ENCODE results near the gene CDC42BPB.

CDC42BPB gene

DNA sequence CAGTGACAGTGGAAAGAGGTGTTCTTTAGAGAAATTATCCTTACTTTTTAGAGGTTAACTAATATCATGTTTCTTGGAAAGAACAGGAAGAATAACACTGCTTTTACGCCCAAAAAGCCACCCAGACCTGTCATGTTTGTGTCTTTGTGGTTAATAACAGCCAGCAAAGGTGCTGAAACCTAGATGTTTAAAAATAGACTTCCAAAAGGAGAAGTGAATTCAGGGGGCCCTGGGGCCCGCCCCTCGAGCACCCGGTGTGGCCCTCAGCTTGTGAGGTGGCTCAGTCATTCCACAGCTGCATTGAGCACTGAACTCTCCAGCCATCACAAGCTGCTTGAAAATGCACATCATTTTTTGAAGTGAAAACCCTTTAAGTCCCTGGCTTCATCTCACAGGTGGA is 155.7 kb downstream of the CDC42BPB start:
- Histone ChIP-seq H3K9me3 (ENCODE audit: control insufficient read depth, insufficient read depth, low read depth, low read length) (no peaks in the 10 kb centered on the region), H3K4me3 (ENCODE audit: low read depth, low read length) (no peak overlapping the region), H3K36me3 (ENCODE audit: control insufficient read depth in 2 of 2, insufficient read depth in 1 of 2, low read length in 2 of 2) (peaks cover 0 to 70% of the 10 kb centered on the region in 2 experiments; a peak in 2 of 3 replicates), H3K27ac (ENCODE audit: extremely low read depth, low read depth, low read length) (no peak overlapping the region), H3K4me1 (ENCODE audit: control insufficient read depth, insufficient read depth, low read length) (no peaks in the 10 kb centered on the region)
- ChIA-PET POLR2A (no interaction called here), CTCF (interaction anchor here (1.2 kb wide), 1 partner anchor 207 kb away, joined by 3 read pairs; no protein-coding TSS in a partner anchor)
- TF ChIP-seq ZNF521 (tag by site-specific recombination; IDR thresholded peaks at IDR 0.05) (no peak), ZNF214 (tag by site-specific recombination; IDR thresholded peaks at IDR 0.05; ENCODE audit: borderline replicate concordance) (no peak), ZNF335 (tag by site-specific recombination; conservative IDR thresholded peaks at IDR 0.05) (no peak), ZBTB8A (tag by site-specific recombination; IDR thresholded peaks at IDR 0.05) (no peak), ZFP69B (tag by site-specific recombination; IDR thresholded peaks at IDR 0.05) (no peak), ZNF571 (tag by site-specific recombination; IDR thresholded peaks at IDR 0.05) (no peak), ZNF626 (tag by site-specific recombination; IDR thresholded peaks at IDR 0.05) (no peak), ZNF747 (tag by site-specific recombination; IDR thresholded peaks at IDR 0.05) (no peak), OVOL3 (tag by site-specific recombination; IDR thresholded peaks at IDR 0.05) (no peak), ZNF785 (tag by site-specific recombination; IDR thresholded peaks at IDR 0.05) (no peak)

DNA sequence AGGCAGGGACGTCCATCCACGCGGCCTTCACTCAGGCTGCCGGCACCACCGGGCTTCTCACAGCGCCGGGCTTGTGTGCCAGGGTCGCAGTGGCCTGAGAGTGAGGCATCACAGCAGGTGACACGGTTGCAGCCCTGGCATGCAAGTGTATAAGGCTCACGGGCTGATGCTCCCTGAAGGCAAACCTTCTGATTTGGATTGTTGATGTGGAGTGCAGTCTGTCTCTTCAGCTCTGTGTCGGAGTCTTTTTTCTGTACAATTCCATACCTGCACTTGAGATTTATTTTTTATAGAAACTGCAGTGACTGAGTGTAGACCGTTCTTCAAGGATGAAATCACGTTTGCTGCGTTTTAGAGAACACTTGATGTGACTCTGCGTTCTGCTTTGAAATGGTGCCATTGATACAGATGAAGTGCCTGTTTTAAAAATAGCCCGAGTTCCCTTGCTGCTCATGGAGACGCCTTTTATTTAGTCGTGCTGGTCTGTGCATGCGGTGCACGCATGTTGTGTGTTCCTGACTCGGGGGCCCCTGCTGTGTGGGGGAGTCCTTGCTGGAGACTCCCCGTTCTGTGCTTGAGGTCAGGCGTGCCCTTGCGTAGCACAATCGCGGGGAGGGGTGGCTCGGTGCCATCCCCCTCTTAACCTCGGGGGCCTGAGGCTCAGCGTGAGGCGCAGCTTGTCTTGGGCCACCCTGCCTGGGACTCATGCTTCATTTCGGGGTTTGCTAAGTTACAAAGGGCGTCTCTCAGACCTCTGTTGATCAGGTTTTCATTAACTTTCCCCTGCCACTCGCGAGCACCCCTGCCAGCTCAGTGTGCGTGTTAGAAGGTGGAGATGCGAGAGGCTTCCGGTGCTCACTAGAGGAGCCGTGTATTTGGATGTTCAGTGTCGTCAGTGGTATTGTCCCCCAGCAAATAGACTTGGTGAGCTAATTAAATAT is 156.4 kb downstream of the CDC42BPB start:
- no peak overlapping the region for H3K27ac ChIP-seq (ENCODE audit: extremely low read depth, low read depth, low read length)
- no peak overlapping the region for H3K4me3 ChIP-seq (ENCODE audit: low read depth, low read length)
- ChIA-PET CTCF (no interaction called here), POLR2A (no interaction called here)
- H3K36me3 ChIP-seq (ENCODE audit: control insufficient read depth in 2 of 2, insufficient read depth in 1 of 2, low read length in 2 of 2): peaks cover 0 to 65% of the 10 kb centered on the region in 2 experiments; a peak in 2 of 3 replicates
- no peaks in the 10 kb centered on the region for H3K9me3 ChIP-seq (ENCODE audit: control insufficient read depth, insufficient read depth, low read depth, low read length)
- TF ChIP-seq ZNF600 (tag by site-specific recombination; IDR thresholded peaks at IDR 0.05) (peak; percentile 68), ZNF48 (tag by site-specific recombination; IDR thresholded peaks at IDR 0.05) (no peak)
- H3K4me1 ChIP-seq (ENCODE audit: control insufficient read depth, insufficient read depth, low read length): no peaks in the 10 kb centered on the region

DNA sequence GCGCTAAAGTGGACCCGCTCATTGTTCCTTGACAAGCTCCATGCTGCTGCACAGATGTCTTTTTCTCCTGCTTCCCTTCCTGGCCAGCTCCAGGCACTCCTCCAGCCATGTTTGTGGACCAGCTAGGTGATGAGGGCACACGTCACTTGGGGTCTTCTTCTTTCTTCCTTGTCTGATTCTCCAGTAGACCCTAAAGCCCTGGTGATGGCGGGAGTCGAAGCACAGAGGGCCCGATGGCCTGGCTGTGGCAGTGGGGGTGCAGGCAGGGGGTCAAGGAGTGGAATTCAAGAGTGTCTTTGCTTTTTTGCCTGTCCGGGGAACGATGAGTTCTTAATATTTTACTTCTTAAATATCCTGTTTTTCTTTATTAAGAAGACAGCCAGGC is 157.8 kb downstream of the CDC42BPB start:
- H3K27ac ChIP-seq (ENCODE audit: extremely low read depth, low read depth, low read length): no peak overlapping the region
- H3K9me3 ChIP-seq (ENCODE audit: control insufficient read depth, insufficient read depth, low read depth, low read length): no peaks in the 10 kb centered on the region
- ChIA-PET CTCF (no interaction called here), POLR2A (no interaction called here)
- TF ChIP-seq ZNF596 (tag by site-specific recombination; IDR thresholded peaks at IDR 0.05) (no peak), OSR2 (tag by site-specific recombination; IDR thresholded peaks at IDR 0.05) (no peak), ZNF155 (tag by site-specific recombination; IDR thresholded peaks at IDR 0.05) (no peak)
- TF ChIP-seq, protein P1, sequence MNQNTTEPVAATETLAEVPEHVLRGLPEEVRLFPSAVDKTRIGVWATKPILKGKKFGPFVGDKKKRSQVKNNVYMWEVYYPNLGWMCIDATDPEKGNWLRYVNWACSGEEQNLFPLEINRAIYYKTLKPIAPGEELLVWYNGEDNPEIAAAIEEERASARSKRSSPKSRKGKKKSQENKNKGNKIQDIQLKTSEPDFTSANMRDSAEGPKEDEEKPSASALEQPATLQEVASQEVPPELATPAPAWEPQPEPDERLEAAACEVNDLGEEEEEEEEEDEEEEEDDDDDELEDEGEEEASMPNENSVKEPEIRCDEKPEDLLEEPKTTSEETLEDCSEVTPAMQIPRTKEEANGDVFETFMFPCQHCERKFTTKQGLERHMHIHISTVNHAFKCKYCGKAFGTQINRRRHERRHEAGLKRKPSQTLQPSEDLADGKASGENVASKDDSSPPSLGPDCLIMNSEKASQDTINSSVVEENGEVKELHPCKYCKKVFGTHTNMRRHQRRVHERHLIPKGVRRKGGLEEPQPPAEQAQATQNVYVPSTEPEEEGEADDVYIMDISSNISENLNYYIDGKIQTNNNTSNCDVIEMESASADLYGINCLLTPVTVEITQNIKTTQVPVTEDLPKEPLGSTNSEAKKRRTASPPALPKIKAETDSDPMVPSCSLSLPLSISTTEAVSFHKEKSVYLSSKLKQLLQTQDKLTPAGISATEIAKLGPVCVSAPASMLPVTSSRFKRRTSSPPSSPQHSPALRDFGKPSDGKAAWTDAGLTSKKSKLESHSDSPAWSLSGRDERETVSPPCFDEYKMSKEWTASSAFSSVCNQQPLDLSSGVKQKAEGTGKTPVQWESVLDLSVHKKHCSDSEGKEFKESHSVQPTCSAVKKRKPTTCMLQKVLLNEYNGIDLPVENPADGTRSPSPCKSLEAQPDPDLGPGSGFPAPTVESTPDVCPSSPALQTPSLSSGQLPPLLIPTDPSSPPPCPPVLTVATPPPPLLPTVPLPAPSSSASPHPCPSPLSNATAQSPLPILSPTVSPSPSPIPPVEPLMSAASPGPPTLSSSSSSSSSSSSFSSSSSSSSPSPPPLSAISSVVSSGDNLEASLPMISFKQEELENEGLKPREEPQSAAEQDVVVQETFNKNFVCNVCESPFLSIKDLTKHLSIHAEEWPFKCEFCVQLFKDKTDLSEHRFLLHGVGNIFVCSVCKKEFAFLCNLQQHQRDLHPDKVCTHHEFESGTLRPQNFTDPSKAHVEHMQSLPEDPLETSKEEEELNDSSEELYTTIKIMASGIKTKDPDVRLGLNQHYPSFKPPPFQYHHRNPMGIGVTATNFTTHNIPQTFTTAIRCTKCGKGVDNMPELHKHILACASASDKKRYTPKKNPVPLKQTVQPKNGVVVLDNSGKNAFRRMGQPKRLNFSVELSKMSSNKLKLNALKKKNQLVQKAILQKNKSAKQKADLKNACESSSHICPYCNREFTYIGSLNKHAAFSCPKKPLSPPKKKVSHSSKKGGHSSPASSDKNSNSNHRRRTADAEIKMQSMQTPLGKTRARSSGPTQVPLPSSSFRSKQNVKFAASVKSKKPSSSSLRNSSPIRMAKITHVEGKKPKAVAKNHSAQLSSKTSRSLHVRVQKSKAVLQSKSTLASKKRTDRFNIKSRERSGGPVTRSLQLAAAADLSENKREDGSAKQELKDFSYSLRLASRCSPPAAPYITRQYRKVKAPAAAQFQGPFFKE (tag by site-specific recombination; IDR thresholded peaks at IDR 0.05; ENCODE audit: borderline replicate concordance): no peak
- TF ChIP-seq, protein P2, sequence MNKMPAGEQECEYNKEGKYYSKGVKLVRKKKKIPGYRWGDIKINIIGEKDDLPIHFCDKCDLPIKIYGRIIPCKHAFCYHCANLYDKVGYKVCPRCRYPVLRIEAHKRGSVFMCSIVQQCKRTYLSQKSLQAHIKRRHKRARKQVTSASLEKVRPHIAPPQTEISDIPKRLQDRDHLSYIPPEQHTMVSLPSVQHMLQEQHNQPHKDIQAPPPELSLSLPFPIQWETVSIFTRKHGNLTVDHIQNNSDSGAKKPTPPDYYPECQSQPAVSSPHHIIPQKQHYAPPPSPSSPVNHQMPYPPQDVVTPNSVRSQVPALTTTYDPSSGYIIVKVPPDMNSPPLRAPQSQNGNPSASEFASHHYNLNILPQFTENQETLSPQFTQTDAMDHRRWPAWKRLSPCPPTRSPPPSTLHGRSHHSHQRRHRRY (tag by site-specific recombination; IDR thresholded peaks at IDR 0.05): no peak
- TF ChIP-seq, protein P3, sequence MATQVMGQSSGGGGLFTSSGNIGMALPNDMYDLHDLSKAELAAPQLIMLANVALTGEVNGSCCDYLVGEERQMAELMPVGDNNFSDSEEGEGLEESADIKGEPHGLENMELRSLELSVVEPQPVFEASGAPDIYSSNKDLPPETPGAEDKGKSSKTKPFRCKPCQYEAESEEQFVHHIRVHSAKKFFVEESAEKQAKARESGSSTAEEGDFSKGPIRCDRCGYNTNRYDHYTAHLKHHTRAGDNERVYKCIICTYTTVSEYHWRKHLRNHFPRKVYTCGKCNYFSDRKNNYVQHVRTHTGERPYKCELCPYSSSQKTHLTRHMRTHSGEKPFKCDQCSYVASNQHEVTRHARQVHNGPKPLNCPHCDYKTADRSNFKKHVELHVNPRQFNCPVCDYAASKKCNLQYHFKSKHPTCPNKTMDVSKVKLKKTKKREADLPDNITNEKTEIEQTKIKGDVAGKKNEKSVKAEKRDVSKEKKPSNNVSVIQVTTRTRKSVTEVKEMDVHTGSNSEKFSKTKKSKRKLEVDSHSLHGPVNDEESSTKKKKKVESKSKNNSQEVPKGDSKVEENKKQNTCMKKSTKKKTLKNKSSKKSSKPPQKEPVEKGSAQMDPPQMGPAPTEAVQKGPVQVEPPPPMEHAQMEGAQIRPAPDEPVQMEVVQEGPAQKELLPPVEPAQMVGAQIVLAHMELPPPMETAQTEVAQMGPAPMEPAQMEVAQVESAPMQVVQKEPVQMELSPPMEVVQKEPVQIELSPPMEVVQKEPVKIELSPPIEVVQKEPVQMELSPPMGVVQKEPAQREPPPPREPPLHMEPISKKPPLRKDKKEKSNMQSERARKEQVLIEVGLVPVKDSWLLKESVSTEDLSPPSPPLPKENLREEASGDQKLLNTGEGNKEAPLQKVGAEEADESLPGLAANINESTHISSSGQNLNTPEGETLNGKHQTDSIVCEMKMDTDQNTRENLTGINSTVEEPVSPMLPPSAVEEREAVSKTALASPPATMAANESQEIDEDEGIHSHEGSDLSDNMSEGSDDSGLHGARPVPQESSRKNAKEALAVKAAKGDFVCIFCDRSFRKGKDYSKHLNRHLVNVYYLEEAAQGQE (tag by site-specific recombination; IDR thresholded peaks at IDR 0.05): no peak
- TF ChIP-seq, protein P4, sequence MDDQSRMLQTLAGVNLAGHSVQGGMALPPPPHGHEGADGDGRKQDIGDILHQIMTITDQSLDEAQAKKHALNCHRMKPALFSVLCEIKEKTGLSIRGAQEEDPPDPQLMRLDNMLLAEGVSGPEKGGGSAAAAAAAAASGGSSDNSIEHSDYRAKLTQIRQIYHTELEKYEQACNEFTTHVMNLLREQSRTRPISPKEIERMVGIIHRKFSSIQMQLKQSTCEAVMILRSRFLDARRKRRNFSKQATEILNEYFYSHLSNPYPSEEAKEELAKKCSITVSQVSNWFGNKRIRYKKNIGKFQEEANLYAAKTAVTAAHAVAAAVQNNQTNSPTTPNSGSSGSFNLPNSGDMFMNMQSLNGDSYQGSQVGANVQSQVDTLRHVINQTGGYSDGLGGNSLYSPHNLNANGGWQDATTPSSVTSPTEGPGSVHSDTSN (CRISPR knock-in tag; IDR thresholded peaks at IDR 0.05): no peak
- H3K4me1 ChIP-seq (ENCODE audit: control insufficient read depth, insufficient read depth, low read length): no peaks in the 10 kb centered on the region
- H3K4me3 ChIP-seq (ENCODE audit: low read depth, low read length): no peak overlapping the region
- peaks cover 0 to 63% of the 10 kb centered on the region in 2 experiments; a peak in 2 of 3 replicates for H3K36me3 ChIP-seq (ENCODE audit: control insufficient read depth in 2 of 2, insufficient read depth in 1 of 2, low read length in 2 of 2)
